IMR-90 (cell line): Measurements from ENCODE around the gene RFPL4A. TPM values are rescaled to one million over a fixed set of nuclear protein-coding genes. Genes with fewer than 3 reads are reported as not detected.
"Not testable (repeated sequence)": the region's sequence is repeated elsewhere in the genome, so short reads cannot be mapped to it uniquely, and the experiment has no call there.

ENCODE experiments used
- ATAC-seq: fragments of 200-7000 bp; cut with Tn5 transposase; 2 replicates; pipeline ENCODE4 v1.9.1; 2020; ENCODE audit warnings: low read depth, mild to moderate bottlenecking, moderate library complexity
- BruUV-seq: library from RNA; stranded (reverse); fragments of 400-500 nt; replicated peaks from 2 replicates; lab custom pipeline; 2021; lab: Mats Ljungman, UMichigan
- CTCF ChIA-PET: fragments of 300-600 bp; formaldehyde crosslinking; extraction: SDS; loops from one replicate; lab custom pipeline; 2021; ENCODE audit warnings: antibody characterized with exemption; lab: Yijun Ruan, JAX
- POLR2A ChIA-PET: fragments of 300-600 bp; sonication (Branson Sonifier 250); formaldehyde crosslinking; loops from one replicate; lab custom pipeline; 2022; ENCODE audit warnings: antibody characterized with exemption; ENCODE audit not compliant: unreplicated experiment; lab: Charles Lee
- DNase-seq: peaks from one replicate; pipeline ENCODE4 v3.0.0; 2013
- H2AFZ ChIP-seq: replicated peaks from 2 replicates; pipeline ENCODE3; 2013; ENCODE audit warnings: low read length, mild to moderate bottlenecking; ENCODE audit not compliant: poor library complexity
- H2AK5ac ChIP-seq: 2 replicates; pipeline ENCODE4 v1.6.1; 2013; ENCODE audit warnings: low read depth, low read length, inconsistent platforms
- H2AK9ac ChIP-seq: replicated peaks from 2 replicates; pipeline ENCODE3; 2013; ENCODE audit warnings: mild to moderate bottlenecking, low read depth, low read length, moderate library complexity; ENCODE audit not compliant: poor library complexity
- H2BK120ac ChIP-seq: 2 replicates; pipeline ENCODE4 v1.6.1; 2013; ENCODE audit warnings: low read depth, low read length, inconsistent platforms
- H2BK15ac ChIP-seq: 3 replicates; pipeline ENCODE4 v1.6.1; 2013; ENCODE audit warnings: low read depth, low read length, inconsistent platforms
- H2BK20ac ChIP-seq: 2 replicates; pipeline ENCODE4 v1.6.1; 2013; ENCODE audit warnings: low read depth, mild to moderate bottlenecking, inconsistent platforms, low read length, moderate library complexity
- H2BK5ac ChIP-seq: 2 replicates; pipeline ENCODE4 v1.6.1; 2013; ENCODE audit warnings: mild to moderate bottlenecking, low read depth, low read length, inconsistent platforms; ENCODE audit not compliant: poor library complexity, severe bottlenecking
- H3K14ac ChIP-seq: replicated peaks from 2 replicates; pipeline ENCODE4 v1.6.1; 2013; ENCODE audit warnings: low read depth, low read length, inconsistent platforms
- H3K18ac ChIP-seq: 2 replicates; pipeline ENCODE4 v1.6.1; 2013; ENCODE audit warnings: low read depth, low read length, control low read depth
- H3K23ac ChIP-seq: 2 replicates; pipeline ENCODE4 v1.6.1; 2013; ENCODE audit warnings: low read depth, low read length, inconsistent platforms
- H3K27ac ChIP-seq: 2 replicates; pipeline ENCODE4 v1.5.1; 2013; ENCODE audit warnings: mild to moderate bottlenecking, control low read depth, low read length; ENCODE audit not compliant: insufficient read depth
- H3K27me3 ChIP-seq: 2 replicates; pipeline ENCODE4 v1.6.1; 2013; ENCODE audit warnings: low read length; ENCODE audit not compliant: control insufficient read depth, insufficient read depth
- H3K36me3 ChIP-seq: 2 replicates; pipeline ENCODE4 v1.6.1; 2013; ENCODE audit warnings: low read length, mixed read lengths; ENCODE audit not compliant: control insufficient read depth, insufficient read depth
- H3K4ac ChIP-seq: 2 replicates; pipeline ENCODE4 v1.6.1; 2013; ENCODE audit warnings: low read depth, low read length, inconsistent platforms
- H3K4me1 ChIP-seq: 2 replicates; pipeline ENCODE4 v1.6.1; 2013; ENCODE audit warnings: low read length, mixed read lengths; ENCODE audit not compliant: control insufficient read depth, insufficient read depth
- H3K4me2 ChIP-seq: 2 replicates; pipeline ENCODE4 v1.6.1; 2013; ENCODE audit warnings: low read depth, mild to moderate bottlenecking, control low read depth, low read length, moderate library complexity
- H3K4me3 ChIP-seq: 2 replicates; pipeline ENCODE4 v1.5.1; 2013; ENCODE audit warnings: low read depth, mild to moderate bottlenecking, control low read depth, low read length, moderate library complexity; ENCODE audit not compliant: insufficient read depth
- H3K56ac ChIP-seq: 2 replicates; pipeline ENCODE4 v1.6.1; 2013; ENCODE audit warnings: low read length, inconsistent platforms; ENCODE audit not compliant: insufficient read depth; ENCODE audit errors: extremely low read depth
- H3K79me1 ChIP-seq, 2 experiments: 2 replicates each; pipeline ENCODE4 v1.6.1; 2013; ENCODE audit warnings: low read length in 2 of 2, inconsistent platforms in 1 of 2, low read depth in 1 of 2
- H3K9ac ChIP-seq: 2 replicates; pipeline ENCODE4 v1.6.1; 2013; ENCODE audit warnings: low read depth, low read length, control low read depth
- H3K9me1 ChIP-seq: 2 replicates; pipeline ENCODE4 v1.6.1; 2013; ENCODE audit warnings: low read length, inconsistent platforms; ENCODE audit not compliant: insufficient read depth
- H3K9me3 ChIP-seq: 2 replicates; pipeline ENCODE4 v1.6.1; 2013; ENCODE audit warnings: low read length; ENCODE audit not compliant: control insufficient read depth, insufficient read depth
- H4K20me1 ChIP-seq: 2 replicates; pipeline ENCODE4 v1.6.1; 2013; ENCODE audit warnings: low read length, inconsistent platforms; ENCODE audit not compliant: insufficient read depth
- H4K5ac ChIP-seq: 2 replicates; pipeline ENCODE4 v1.6.1; 2013; ENCODE audit warnings: mild to moderate bottlenecking, low read depth, low read length, control low read depth
- H4K8ac ChIP-seq, 2 experiments: 2 replicates each; pipeline ENCODE4 v1.6.1; 2013; ENCODE audit warnings: low read depth in 2 of 2, low read length in 2 of 2, control low read depth in 1 of 2, inconsistent platforms in 1 of 2
- H4K91ac ChIP-seq: 2 replicates; pipeline ENCODE4 v1.6.1; 2013; ENCODE audit warnings: low read depth, low read length, inconsistent platforms; ENCODE audit not compliant: insufficient read depth
- WGBS, 2 experiments: methylation state at CpG; one replicate each; pipeline versions ENCODE4 v1.1.5 to v1.1.7; 2013; ENCODE audit warnings: missing lambda C conversion rate in 2 of 2; ENCODE audit not compliant: insufficient read length in 1 of 2; ENCODE audit errors: extremely low coverage in 2 of 2; 5-methylcytosine and 5-hydroxymethylcytosine counted together
- dilution Hi-C: fragments of 300-500 bp; cut with HindIII; formaldehyde crosslinking; loops from one replicate; pipeline ENCODE4 v1.14.3; 2018; ENCODE audit warnings: low sequenced_read_pairs; ENCODE audit not compliant: unreplicated experiment
- in situ Hi-C: fragments of 300-500 bp; cut with MboI; formaldehyde crosslinking; loops from 3 replicates; pipeline ENCODE4 v1.14.3; 2019; ENCODE audit warnings: low sequenced_read_pairs, inconsistent platforms, mixed read lengths
- intact Hi-C: fragments of 100-400 bp; cut with micrococcal nuclease; formaldehyde crosslinking; loops from 2 replicates; pipeline ENCODE4 v1.10.0; 2022
- polyA plus RNA-seq, 3 experiments: library from polyadenylated mRNA; depleted of rRNA; stranded (reverse); fragments of >200 nt; gene quantifications; 2 replicates each; pipeline ENCODE4 v1.2.3, GENCODE V29; 2012; ENCODE audit warnings: low replicate concordance in 1 of 3
- total RNA-seq: library from RNA; depleted of rRNA; stranded (reverse); fragments of >200 nt; gene quantifications from 2 replicates; pipeline ENCODE4 v1.2.3, GENCODE V29; 2012

The RFPL4A gene
- total and polyA plus RNA-seq, 2 of the 4 experiments (the other 2 are of a cell fraction): 0.07 TPM; not detected in 1

DNA sequence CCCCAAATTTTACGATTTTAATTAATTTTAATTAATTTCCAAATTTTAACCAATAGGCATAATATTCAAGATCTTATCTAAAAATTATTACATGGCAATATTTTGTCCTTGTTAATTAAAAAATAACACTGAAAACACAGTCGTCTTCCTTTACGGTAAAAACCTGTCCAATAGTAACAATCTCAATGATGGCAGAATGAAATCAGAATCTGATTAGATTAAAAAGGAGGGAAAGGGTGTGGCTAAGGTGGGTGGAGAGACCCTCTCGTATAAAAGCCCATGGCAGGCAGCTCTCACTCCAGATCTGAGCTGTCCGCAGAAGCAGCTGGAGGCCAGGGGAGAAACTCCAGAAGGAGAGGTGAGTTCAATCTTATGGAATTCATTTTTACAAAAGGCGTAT is 9.9 kb downstream of the RFPL4A start, which contains the start of gene RFPL4AL1:
RFPL4AL1 (plus strand) TSS at position 301 of the 400 bp plus-strand sequence. CDS start 2,687 bp downstream, outside the sequence.
- H2BK5ac ChIP-seq, H3K9ac ChIP-seq, POLR2A ChIA-PET, in situ Hi-C loops, H2BK120ac ChIP-seq, DNase-seq, H2AK5ac ChIP-seq, H3K27me3 ChIP-seq, dilution Hi-C loops, H3K79me1 ChIP-seq, H3K27ac ChIP-seq, H2AK9ac ChIP-seq, CTCF ChIA-PET, H4K91ac ChIP-seq, H2AFZ ChIP-seq, H4K8ac ChIP-seq, H2BK15ac ChIP-seq, H3K4me3 ChIP-seq, H3K9me1 ChIP-seq, H4K20me1 ChIP-seq, H3K23ac ChIP-seq, H3K36me3 ChIP-seq, H3K4ac ChIP-seq, ATAC-seq, H3K14ac ChIP-seq, H3K56ac ChIP-seq, BruUV-seq, H4K5ac ChIP-seq, H2BK20ac ChIP-seq, H3K9me3 ChIP-seq, H3K18ac ChIP-seq, H3K4me1 ChIP-seq, H3K4me2 ChIP-seq, intact Hi-C loops: not testable (repeated sequence)
- WGBS, 2 experiments: no CpG with 5 or more reads among the region's 6 CpGs

- H3K23ac ChIP-seq, dilution Hi-C loops, H4K5ac ChIP-seq, H3K4me2 ChIP-seq, in situ Hi-C loops, H3K14ac ChIP-seq, H3K4me1 ChIP-seq, CTCF ChIA-PET, H3K36me3 ChIP-seq, H3K27me3 ChIP-seq, H3K56ac ChIP-seq, ATAC-seq, H3K18ac ChIP-seq, H3K27ac ChIP-seq, H2AK5ac ChIP-seq, H3K79me1 ChIP-seq, BruUV-seq, H3K9ac ChIP-seq, DNase-seq, H2BK5ac ChIP-seq, H4K8ac ChIP-seq, H2AK9ac ChIP-seq, H3K9me3 ChIP-seq, POLR2A ChIA-PET, H3K4ac ChIP-seq, H2BK120ac ChIP-seq, H4K91ac ChIP-seq, intact Hi-C loops, H2BK20ac ChIP-seq, H3K9me1 ChIP-seq, H2BK15ac ChIP-seq, H4K20me1 ChIP-seq, H2AFZ ChIP-seq, H3K4me3 ChIP-seq: not testable (repeated sequence)
- WGBS, 2 experiments: no CpG with 5 or more reads among the region's 3 CpGs
Measured at GRCh38 chr19:55769632-55770031, 10.7 kb downstream of the RFPL4A start.
